ENCODE data around the gene JAGN1.
"Not testable (repeated sequence)": the region's sequence is repeated elsewhere in the genome, so short reads cannot be mapped to it uniquely, and the experiment has no call there.

The JAGN1 gene

DNA sequence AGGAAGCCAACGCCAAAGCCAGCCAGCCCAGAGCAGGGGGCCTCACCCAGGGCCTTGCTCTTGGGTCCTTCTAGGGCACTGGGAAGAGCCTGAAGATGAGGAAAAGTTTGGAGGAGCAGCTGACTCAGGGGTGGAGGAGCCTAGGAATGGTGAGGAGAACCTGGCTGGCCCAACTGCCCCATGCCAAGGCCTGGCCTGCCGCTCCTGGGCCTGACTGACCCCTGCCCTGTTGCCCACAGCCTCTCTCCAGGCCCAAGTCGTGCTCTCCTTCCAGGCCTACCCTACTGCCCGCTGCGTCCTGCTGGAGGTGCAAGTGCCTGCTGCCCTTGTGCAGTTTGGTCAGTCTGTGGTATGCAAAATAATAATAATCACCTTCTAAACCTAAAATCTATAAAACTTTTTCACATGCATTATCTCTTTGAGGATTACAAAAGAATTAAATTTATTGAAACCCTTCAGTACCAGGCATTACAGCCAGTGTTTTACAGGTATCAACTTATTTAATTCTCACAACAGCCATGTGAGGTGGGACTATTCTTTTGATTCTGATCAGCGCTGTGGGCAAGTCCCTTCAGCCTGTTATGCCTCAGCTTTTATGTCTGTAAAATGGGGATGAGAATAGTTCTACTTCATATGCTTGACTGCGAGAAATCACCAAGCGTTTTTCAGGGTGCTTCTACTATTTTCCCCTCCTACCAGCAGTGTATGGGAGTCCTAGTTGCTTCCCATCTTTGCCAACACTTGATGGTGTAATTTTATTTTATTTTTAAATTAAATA lies 28.0 kb downstream of the JAGN1 start:
- DNase-seq (ENCODE audit: low spot score) = no peak

DNA sequence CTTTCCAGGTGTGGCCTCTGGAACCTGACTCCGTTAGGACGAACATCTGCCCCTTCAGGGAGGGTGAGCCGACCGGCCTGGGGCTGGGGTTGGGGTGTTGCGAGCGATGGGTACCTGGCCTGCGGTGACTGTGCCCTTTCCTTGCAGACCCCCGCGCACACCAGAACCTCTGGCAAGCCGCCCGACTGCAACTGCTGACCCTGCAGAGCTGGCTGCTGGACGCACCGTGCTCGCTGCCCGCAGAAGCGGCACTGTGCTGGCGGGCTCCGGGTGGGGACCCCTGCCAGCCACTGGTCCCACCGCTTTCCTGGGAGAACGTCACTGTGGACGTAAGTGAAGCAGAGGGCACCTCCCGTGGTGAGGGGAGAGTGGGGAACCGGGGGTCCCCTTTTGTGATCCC lies 37.7 kb downstream of the JAGN1 start:
- DNase-seq (ENCODE audit: low spot score) = no peak

DNA sequence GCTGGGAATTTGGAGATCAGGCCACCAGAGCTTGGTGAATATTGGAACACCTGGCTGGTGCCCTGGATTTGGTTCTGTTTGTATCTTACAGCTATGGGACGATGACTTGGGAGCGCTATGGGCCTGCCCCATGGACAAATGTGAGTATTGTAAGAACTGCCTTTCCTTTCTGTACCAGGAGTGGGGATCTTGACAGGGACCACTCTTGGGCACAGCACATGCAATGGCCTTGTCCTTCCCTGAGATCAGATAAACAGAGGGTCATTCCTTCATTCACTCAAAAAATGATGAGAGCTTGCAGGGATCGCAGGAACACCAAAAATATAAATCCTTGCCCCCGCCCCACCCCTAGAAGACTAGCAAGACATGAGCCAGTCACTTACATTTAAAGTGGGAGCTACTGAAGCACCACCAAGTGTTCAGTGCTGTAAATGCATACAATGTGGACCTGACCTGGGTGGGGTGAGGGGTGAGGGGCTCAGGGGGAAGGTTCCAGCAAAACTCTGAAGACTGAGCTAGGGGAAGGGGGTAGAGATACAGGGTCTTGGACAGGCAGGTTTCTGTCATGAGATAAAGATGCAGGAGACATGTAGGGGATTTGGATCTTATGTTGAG lies 40.5 kb downstream of the JAGN1 start:
- no peak for DNase-seq (ENCODE audit: low spot score)

DNA sequence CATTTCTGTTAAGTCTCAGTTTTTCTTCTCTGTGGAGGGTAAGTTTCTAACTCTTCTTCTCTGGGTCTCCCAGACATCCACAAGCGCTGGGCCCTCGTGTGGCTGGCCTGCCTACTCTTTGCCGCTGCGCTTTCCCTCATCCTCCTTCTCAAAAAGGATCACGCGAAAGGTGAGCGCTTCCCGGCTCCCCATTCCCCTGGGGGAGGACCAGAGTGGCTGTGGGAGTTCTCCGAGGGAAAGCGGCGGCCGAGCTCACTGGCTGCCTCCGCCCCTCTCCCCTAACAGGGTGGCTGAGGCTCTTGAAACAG lies 42.1 kb downstream of the JAGN1 start:
- no peak for DNase-seq (ENCODE audit: low spot score)

- peak; percentile 89 for DNase-seq (ENCODE audit: low spot score)
Measured at GRCh38 chr3:9932843-9933560, 42.6 kb downstream of the JAGN1 start.

- DNase-seq (ENCODE audit: low spot score) = peak; percentile 97
Measured at GRCh38 chr3:9933561-9934234, 43.3 kb downstream of the JAGN1 start, which contains the start of gene CRELD1. TSS of gene CRELD1 (plus strand) at chr3:9933834. CDS start at chr3:9934439, 605 bp downstream.

- peak; percentile 24 for DNase-seq (ENCODE audit: low spot score)
Measured at GRCh38 chr3:9934235-9934621, 43.8 kb downstream of the JAGN1 start.

- no peak for DNase-seq (ENCODE audit: low spot score)
Measured at GRCh38 chr3:9934993-9935392, 44.6 kb downstream of the JAGN1 start.

- DNase-seq (ENCODE audit: low spot score) = no peak
Measured at GRCh38 chr3:9935966-9936510, 45.6 kb downstream of the JAGN1 start.

GRCh38 chr3:9937486-9938238 lies 47.3 kb downstream of the JAGN1 start:
- no peak for DNase-seq (ENCODE audit: low spot score)

- no peak for DNase-seq (ENCODE audit: low spot score)
Measured at GRCh38 chr3:9938966-9939365, 48.6 kb downstream of the JAGN1 start.

- not testable (repeated sequence) for DNase-seq (ENCODE audit: low spot score)
Measured at GRCh38 chr3:9939906-9940305, 49.5 kb downstream of the JAGN1 start.

DNA sequence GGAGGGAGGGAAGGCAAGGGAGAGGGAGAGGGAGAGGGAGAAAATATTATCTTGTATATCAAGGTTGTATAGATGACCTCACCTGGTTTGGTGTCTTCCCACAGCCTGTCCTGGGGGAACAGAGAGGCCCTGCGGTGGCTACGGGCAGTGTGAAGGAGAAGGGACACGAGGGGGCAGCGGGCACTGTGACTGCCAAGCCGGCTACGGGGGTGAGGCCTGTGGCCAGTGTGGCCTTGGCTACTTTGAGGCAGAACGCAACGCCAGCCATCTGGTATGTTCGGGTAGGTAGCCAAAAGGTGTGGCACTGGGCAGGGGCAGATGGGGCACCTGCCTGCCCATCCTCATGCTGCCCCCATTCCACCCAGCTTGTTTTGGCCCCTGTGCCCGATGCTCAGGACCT lies 50.3 kb downstream of the JAGN1 start:
- no peak for DNase-seq (ENCODE audit: low spot score)

DNA sequence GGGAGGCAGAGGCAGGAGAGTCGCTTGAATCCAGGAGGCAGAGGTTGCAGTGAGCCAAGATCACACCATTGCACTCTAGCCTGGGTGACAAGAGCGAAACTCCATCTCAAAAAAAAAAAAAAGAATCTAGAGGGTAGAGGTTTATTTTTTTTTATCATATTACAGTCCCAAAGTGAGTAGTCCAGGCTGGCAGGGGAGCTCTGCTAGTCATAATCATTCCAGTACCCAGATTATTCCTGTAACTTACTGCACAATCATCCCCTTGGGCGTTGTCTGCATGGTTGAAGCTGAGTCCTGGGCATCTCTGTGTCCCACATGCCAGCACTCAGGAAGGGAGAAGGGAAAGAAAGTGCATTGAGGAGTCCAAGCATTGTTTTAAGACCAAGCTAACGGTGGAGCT lies 51.8 kb downstream of the JAGN1 start:
- DNase-seq (ENCODE audit: low spot score) = no peak

- no peak for DNase-seq (ENCODE audit: low spot score)
Measured at GRCh38 chr3:9942934-9943690, 52.7 kb downstream of the JAGN1 start.
